Testis (tissue), 2 donors: Measurements from ENCODE around the gene REC8.

ENCODE experiments used
- CTCF ChIP-seq, 3 experiments: fragments of 450-650 bp in 2 of 3; fragments of 200-600 bp in 1 of 3; sonication (generic) in 1 of 3; IDR thresholded peaks; one replicate each; pipeline ENCODE4 v1.5.1; 2016 to 2019; ENCODE audit warnings: antibody characterized with exemption in 3 of 3, mild to moderate bottlenecking in 2 of 3, moderate library complexity in 1 of 3
- POLR2A ChIP-seq: fragments of 450-650 bp; IDR thresholded peaks from one replicate; pipeline ENCODE4 v1.6.1; 2017; ENCODE audit warnings: antibody characterized with exemption, mild to moderate bottlenecking, moderate library complexity

GRCh38 chr14:24162093-24162492, 9.8 kb upstream of the REC8 start:
- TF ChIP-seq CTCF (IDR thresholded peaks at IDR 0.05) = no peak
- no peak for TF ChIP-seq POLR2A
